Upper lobe of left lung (tissue), 6 donors: Measurements from ENCODE around the gene PDRG1. TPM values are rescaled to one million over a fixed set of nuclear protein-coding genes. Genes with fewer than 3 reads are reported as not detected.
"Not testable (repeated sequence)": the region's sequence is repeated elsewhere in the genome, so short reads cannot be mapped to it uniquely, and the experiment has no call there.

ENCODE experiments used
- ATAC-seq, 2 donors: fragments of 200-7000 bp; cut with Tn5 transposase; one replicate each; pipeline ENCODE4 v1.9.1; 2022; ENCODE audit warnings: mild to moderate bottlenecking in 2 of 2, moderate library complexity in 2 of 2; ENCODE audit not compliant: low FRiP score in 2 of 2
- DNase-seq, 2 donors: peaks; one replicate each; pipeline ENCODE4 v3.0.0-alpha.2; 2019 to 2020
- H3K27ac ChIP-seq, 4 donors: fragments of 200-600 bp; sonication (generic); one replicate each; pipeline ENCODE4 v1.5.1; 2016 to 2019
- H3K27me3 ChIP-seq, 4 donors: fragments of 200-600 bp; sonication (generic); one replicate each; pipeline ENCODE4 v1.5.1; 2017 to 2019
- H3K36me3 ChIP-seq, 4 donors: fragments of 200-600 bp; sonication (generic); one replicate each; pipeline ENCODE4 v1.5.1; 2016 to 2019
- H3K4me1 ChIP-seq, 4 donors: fragments of 200-600 bp; sonication (generic); one replicate each; pipeline ENCODE4 v1.5.1; 2018 to 2019
- H3K4me3 ChIP-seq, 4 donors: fragments of 200-600 bp; sonication (generic); one replicate each; pipeline ENCODE4 v1.5.1; 2017 to 2019; ENCODE audit warnings: mild to moderate bottlenecking in 2 of 4, moderate library complexity in 1 of 4
- H3K9me3 ChIP-seq, 4 donors: fragments of 200-600 bp; sonication (generic); one replicate each; pipeline ENCODE4 v1.5.1; 2018 to 2019
- CTCF ChIP-seq, 6 experiments: fragments of 450-650 bp in 4 of 6; fragments of 200-600 bp in 2 of 6; sonication (generic) in 2 of 6; IDR thresholded peaks; one replicate each; pipeline ENCODE4 v1.5.1; 2016 to 2019; ENCODE audit warnings: antibody characterized with exemption in 6 of 6
- EP300 ChIP-seq, 4 donors: sonication (generic); formaldehyde crosslinking; IDR thresholded peaks; one replicate each; pipeline ENCODE4 v1.5.1; 2017; ENCODE audit warnings: antibody characterized with exemption in 4 of 4, control low read depth in 2 of 4
- POLR2A ChIP-seq, 4 donors: fragments of 450-650 bp; IDR thresholded peaks; one replicate each; pipeline ENCODE4 v1.5.1; 2016 to 2017; ENCODE audit warnings: antibody characterized with exemption in 4 of 4, mild to moderate bottlenecking in 2 of 4
- POLR2AphosphoS5 ChIP-seq, 2 donors: sonication (generic); formaldehyde crosslinking; IDR thresholded peaks; one replicate each; pipeline ENCODE4 v1.5.1; 2017; ENCODE audit warnings: antibody characterized with exemption in 2 of 2
- WGBS, 2 donors: methylation state at CpG; one replicate each; pipeline ENCODE4 v1.1.5; 2017 to 2018; 5-methylcytosine and 5-hydroxymethylcytosine counted together
- total RNA-seq, 6 donors: library from RNA; depleted of rRNA in 4 of 6; stranded (reverse); fragments of >200 nt in 4 of 6; gene quantifications; one replicate each; pipeline versions ENCODE4 v1.1.0 to v1.2.1, GENCODE V29; 2016 to 2021
- donor health status: DM: no; HTN: no; CAD: no; lungs with moderate emphysema.
- donor health status: DM: no; HTN: yes; CAD: no; lungs with severe emphysema.

The PDRG1 gene
- total RNA-seq, 6 donors from 2014 or later = 3.0 to 11.8 (median 7.9) TPM

GRCh38 chr20:31930779-31931178 is 21.1 kb downstream of the PDRG1 start:
- no peaks in the 10 kb centered on the region for H3K4me1 ChIP-seq
- 30 to 36% methylated on average over 5 of the region's 5 CpGs for WGBS, 2 donors
- no peaks in the 10 kb centered on the region for H3K36me3 ChIP-seq
- no peak overlapping the region for H3K4me3 ChIP-seq
- TF ChIP-seq EP300 (IDR thresholded peaks at IDR 0.05) (no peak), POLR2AphosphoS5 (IDR thresholded peaks at IDR 0.05) (no peak), POLR2A (IDR thresholded peaks at IDR 0.05) (no peak), CTCF (IDR thresholded peaks at IDR 0.05) (no peak)
- ATAC-seq = no peak
- H3K9me3 ChIP-seq = no peaks in the 10 kb centered on the region
- H3K27ac ChIP-seq = no peak overlapping the region
- no peak for DNase-seq
- H3K27me3 ChIP-seq = no peaks in the 10 kb centered on the region

DNA sequence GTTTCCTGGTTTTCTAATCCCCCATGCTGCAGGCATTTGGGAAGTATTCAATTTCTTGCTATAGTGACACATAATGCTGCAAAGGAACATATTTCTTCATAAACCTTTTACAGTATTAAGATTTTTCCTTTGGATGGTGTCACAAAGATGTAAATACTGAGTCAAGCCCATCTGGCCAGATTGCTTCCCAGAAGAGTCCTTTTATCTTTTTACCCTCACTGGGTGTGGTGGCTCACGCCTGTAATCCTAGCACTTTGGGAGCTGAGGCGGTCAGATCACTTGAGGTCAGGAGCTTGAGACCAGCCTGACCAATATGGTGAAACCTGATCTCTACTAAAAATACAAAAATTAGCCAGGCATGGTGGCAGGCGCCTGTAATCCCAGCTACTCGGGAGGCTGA is 22.2 kb downstream of the PDRG1 start:
- H3K27me3 ChIP-seq, H3K36me3 ChIP-seq, ATAC-seq, H3K4me1 ChIP-seq, H3K4me3 ChIP-seq, H3K27ac ChIP-seq, DNase-seq, H3K9me3 ChIP-seq: not testable (repeated sequence)
- 81 to 87% methylated on average over 4 of the region's 4 CpGs for WGBS, 2 donors

- H3K4me3 ChIP-seq = no peak overlapping the region
- H3K36me3 ChIP-seq = no peaks in the 10 kb centered on the region
- no peaks in the 10 kb centered on the region for H3K9me3 ChIP-seq
- H3K27me3 ChIP-seq = no peaks in the 10 kb centered on the region
- no peak for TF ChIP-seq POLR2AphosphoS5 (IDR thresholded peaks at IDR 0.05)
- TF ChIP-seq EP300 (IDR thresholded peaks at IDR 0.05) = no peak
- no peak for TF ChIP-seq CTCF (IDR thresholded peaks at IDR 0.05)
- no peak for TF ChIP-seq POLR2A (IDR thresholded peaks at IDR 0.05)
- no peak for ATAC-seq
- no peak overlapping the region for H3K27ac ChIP-seq
- WGBS, 2 donors = 64% methylated on average over 8 of the region's 8 CpGs
- H3K4me1 ChIP-seq = no peaks in the 10 kb centered on the region
- DNase-seq = no peak
Measured at GRCh38 chr20:31927627-31928159, 24.2 kb downstream of the PDRG1 start.

DNA sequence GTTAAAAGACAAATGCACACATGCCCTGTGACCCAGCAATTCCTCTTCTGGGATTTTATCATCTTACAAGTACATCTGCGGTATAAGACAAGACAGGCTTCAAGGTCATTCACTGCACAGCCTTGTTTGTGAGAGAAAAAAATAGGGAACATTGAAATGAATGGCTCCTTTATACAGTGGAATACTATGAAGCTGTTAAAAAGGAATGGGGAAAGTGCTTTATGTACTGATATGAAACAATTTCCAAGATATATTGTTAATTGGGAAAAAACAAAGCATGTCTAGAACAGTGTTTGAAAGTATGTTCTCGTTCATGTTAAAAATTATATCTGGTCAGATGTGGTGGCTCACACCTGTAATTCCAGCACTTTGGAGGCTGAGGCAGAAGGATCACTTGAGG is 25.4 kb downstream of the PDRG1 start:
- Histone ChIP-seq H3K9me3 (no peaks in the 10 kb centered on the region), H3K27ac (no peak overlapping the region), H3K4me3 (no peak overlapping the region), H3K27me3 (no peaks in the 10 kb centered on the region), H3K4me1 (no peaks in the 10 kb centered on the region), H3K36me3 (no peaks in the 10 kb centered on the region)
- DNase-seq = no peak
- no peak for ATAC-seq
- no peak for TF ChIP-seq POLR2A (IDR thresholded peaks at IDR 0.05)
- TF ChIP-seq CTCF (IDR thresholded peaks at IDR 0.05) = no peak
- TF ChIP-seq POLR2AphosphoS5 (IDR thresholded peaks at IDR 0.05) = no peak
- no peak for TF ChIP-seq EP300 (IDR thresholded peaks at IDR 0.05)
- WGBS, 2 donors = 88 to 93% methylated on average over 2 of the region's 2 CpGs

- H3K4me1 ChIP-seq = no peaks in the 10 kb centered on the region
- no peak overlapping the region for H3K4me3 ChIP-seq
- TF ChIP-seq POLR2AphosphoS5 (IDR thresholded peaks at IDR 0.05) = no peak
- no peak for TF ChIP-seq CTCF (IDR thresholded peaks at IDR 0.05)
- TF ChIP-seq EP300 (IDR thresholded peaks at IDR 0.05) = no peak
- no peak for TF ChIP-seq POLR2A (IDR thresholded peaks at IDR 0.05)
- no peak overlapping the region for H3K27ac ChIP-seq
- no peaks in the 10 kb centered on the region for H3K9me3 ChIP-seq
- 67 to 72% methylated on average over 9 of the region's 9 CpGs for WGBS, 2 donors
- ATAC-seq = no peak
- no peak for DNase-seq
- H3K27me3 ChIP-seq = no peaks in the 10 kb centered on the region
- no peaks in the 10 kb centered on the region for H3K36me3 ChIP-seq
Measured at GRCh38 chr20:31925631-31926030, 26.2 kb downstream of the PDRG1 start.
